ENCODE results near the gene CRTAP.
"Not testable (repeated sequence)": the region's sequence is repeated elsewhere in the genome, so short reads cannot be mapped to it uniquely, and the experiment has no call there.

The CRTAP gene

GRCh38 chr3:33139996-33140395 lies 26.2 kb downstream of the CRTAP start:
- DNase-seq (no peak), ATAC-seq (no peak)

- DNase-seq = no peak
- no peak for ATAC-seq
These were observed 27.2 kb downstream of the CRTAP start for GRCh38 chr3:33141006-33141405.

- DNase-seq (peak; percentile 35), ATAC-seq (no peak)
These were observed 30.6 kb downstream of the CRTAP start for GRCh38 chr3:33144433-33144832.

GRCh38 chr3:33145221-33145900 lies 31.5 kb downstream of the CRTAP start:
- ATAC-seq = no peak
- DNase-seq = no peak

GRCh38 chr3:33145901-33146580 lies 32.2 kb downstream of the CRTAP start:
- no peak for ATAC-seq
- DNase-seq = no peak

- DNase-seq (no peak), ATAC-seq (no peak)
These were observed 33.1 kb downstream of the CRTAP start for GRCh38 chr3:33146791-33147445.

- ATAC-seq (no peak), DNase-seq (no peak)
These were observed 35.5 kb downstream of the CRTAP start for GRCh38 chr3:33149342-33149741.

GRCh38 chr3:33152363-33153360 lies 38.8 kb downstream of the CRTAP start:
- DNase-seq = no peak
- no peak for ATAC-seq

GRCh38 chr3:33153782-33154181 lies 40.0 kb downstream of the CRTAP start:
- ATAC-seq (no peak), DNase-seq (no peak)

- DNase-seq (no peak), ATAC-seq (no peak)
These were observed 41.5 kb downstream of the CRTAP start for GRCh38 chr3:33155301-33155700.

- ATAC-seq = no peak
- no peak for DNase-seq
These were observed 45.4 kb downstream of the CRTAP start for GRCh38 chr3:33159234-33159633.

- ATAC-seq = no peak
These were observed 46.2 kb downstream of the CRTAP start for GRCh38 chr3:33159981-33160380.

GRCh38 chr3:33162621-33163020 lies 48.8 kb downstream of the CRTAP start:
- not testable (repeated sequence) for DNase-seq, ATAC-seq

More at GRCh38 chr3:33159981-33160380, 46.2 kb downstream of the CRTAP start:
- no peak for DNase-seq

- no peak for ATAC-seq
- no peak for DNase-seq
These were observed 51.6 kb downstream of the CRTAP start for GRCh38 chr3:33165372-33165771.

GRCh38 chr3:33166095-33166494 lies 52.3 kb downstream of the CRTAP start:
- no peak for DNase-seq
- no peak for ATAC-seq

GRCh38 chr3:33167284-33167683 lies 53.5 kb downstream of the CRTAP start:
- DNase-seq (no peak), ATAC-seq (no peak)

GRCh38 chr3:33167716-33168336 lies 54.0 kb downstream of the CRTAP start:
- DNase-seq = no peak
- ATAC-seq = no peak

GRCh38 chr3:33170531-33170930 lies 56.7 kb downstream of the CRTAP start:
- ATAC-seq = no peak
- no peak for DNase-seq

GRCh38 chr3:33171580-33171979 lies 57.8 kb downstream of the CRTAP start:
- ATAC-seq (no peak), DNase-seq (no peak)

- DNase-seq (no peak), ATAC-seq (no peak)
These were observed 59.3 kb downstream of the CRTAP start for GRCh38 chr3:33173103-33173502.

- DNase-seq = no peak
- ATAC-seq = no peak
These were observed 59.9 kb downstream of the CRTAP start for GRCh38 chr3:33173672-33174071.

GRCh38 chr3:33174095-33174494 lies 60.3 kb downstream of the CRTAP start:
- no peak for DNase-seq
- no peak for ATAC-seq

Data from stimulated activated naive CD8-positive, alpha-beta T cell treated with anti-CD3 and anti-CD28 coated beads, Interleukin-15, Interleukin-2, amounts not matched to agents 100 U/mL and 50 U/mL, for 24 hours (primary cell).